ENCODE results near the gene MRFAP1.

DNA sequence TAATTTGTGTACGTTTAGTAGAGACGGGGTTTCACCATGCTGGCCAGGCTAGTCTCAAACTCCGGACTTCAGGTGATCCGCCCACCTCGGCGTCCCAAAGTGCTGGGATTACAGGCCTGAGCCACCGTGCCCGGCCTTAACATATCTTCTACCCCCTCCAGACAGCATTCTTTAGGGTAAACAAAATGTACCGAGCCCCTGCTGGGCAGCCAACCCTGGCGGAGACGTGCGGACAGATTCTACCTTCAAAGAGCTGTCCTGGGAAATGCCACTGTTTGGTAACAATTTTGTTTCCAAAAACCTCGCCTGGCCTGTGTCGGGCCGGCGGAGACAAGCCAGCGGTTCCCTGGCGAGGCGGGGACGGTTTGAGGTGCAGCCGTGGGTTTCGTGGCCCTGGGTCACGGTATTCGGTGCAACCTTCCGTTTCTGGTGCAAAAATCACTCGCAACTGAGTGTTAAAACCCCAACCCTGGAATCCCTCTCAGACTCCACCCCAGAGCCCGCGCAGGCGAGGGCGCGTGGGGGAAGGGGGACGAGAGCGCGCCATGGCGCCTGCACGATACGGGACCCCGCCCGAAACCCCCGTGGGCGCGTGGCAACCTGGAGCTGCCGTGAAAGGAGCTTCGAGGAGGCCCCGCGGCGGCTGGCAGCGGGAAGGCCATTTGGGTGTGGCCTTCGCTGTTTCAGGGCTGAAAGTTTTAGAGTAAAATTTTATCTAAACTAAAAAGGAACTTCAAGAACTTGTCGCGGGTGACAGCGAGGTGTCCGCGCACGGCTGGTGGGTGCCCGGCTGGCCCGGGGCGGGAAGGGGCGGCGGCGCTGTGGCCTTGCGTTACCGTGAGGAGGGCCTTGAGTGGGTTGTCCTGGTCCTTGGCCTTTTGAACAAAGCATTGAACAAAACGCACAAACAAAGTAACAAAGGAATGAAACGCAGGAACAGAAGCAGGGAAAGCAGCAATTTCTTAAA is 17.0 kb downstream of the MRFAP1 start:
- TF ChIP-seq CTCF (IDR thresholded peaks at IDR 0.05), result no peak
- no peak for TF ChIP-seq POLR2A (IDR thresholded peaks at IDR 0.05)

Measured in esophagus squamous epithelium (tissue), 4 donors.